Endothelial cell (in vitro differentiated cells): ENCODE measurements around the gene DNAH17. TPM values are rescaled to one million over a fixed set of nuclear protein-coding genes. Genes with fewer than 3 reads are reported as not detected.

Experiments
- DNase-seq: peaks from one replicate; pipeline ENCODE4 v3.0.0; 2021; ENCODE audit warnings: low spot score
- H3K27ac Mint-ChIP-seq: one replicate; pipeline ENCODE4 v1.8.0; 2021; ENCODE audit warnings: mixed read lengths, inconsistent platforms; ENCODE audit not compliant: unreplicated experiment
- H3K27me3 Mint-ChIP-seq: one replicate; pipeline ENCODE4 v1.8.0; 2021; ENCODE audit warnings: mild to moderate bottlenecking, moderate library complexity, mixed read lengths, inconsistent platforms; ENCODE audit not compliant: unreplicated experiment
- H3K36me3 Mint-ChIP-seq: one replicate; pipeline ENCODE4 v1.8.0; 2021; ENCODE audit warnings: mild to moderate bottlenecking, low read depth, mixed read lengths, inconsistent platforms; ENCODE audit not compliant: unreplicated experiment
- H3K4me1 Mint-ChIP-seq: one replicate; pipeline ENCODE4 v1.8.0; 2021; ENCODE audit warnings: mild to moderate bottlenecking, mixed read lengths, inconsistent platforms; ENCODE audit not compliant: unreplicated experiment
- H3K4me3 Mint-ChIP-seq: one replicate; pipeline ENCODE4 v1.8.0; 2021; ENCODE audit warnings: mild to moderate bottlenecking, mixed read lengths, inconsistent platforms; ENCODE audit not compliant: unreplicated experiment
- H3K9me3 Mint-ChIP-seq: one replicate; pipeline ENCODE4 v1.8.0; 2021; ENCODE audit warnings: mixed read lengths, inconsistent platforms; ENCODE audit not compliant: unreplicated experiment
- total RNA-seq: library from RNA; stranded (reverse); fragmentation: NEBNext Ultra II Directional; extraction: Animal tissue kit (Norgen Biotek cat#: 25700); gene quantifications from one replicate; pipeline ENCODE4 v1.2.1, GENCODE V29; 2021; ENCODE audit not compliant: unreplicated experiment
- TF ChIP-seq, protein P1 (sequence below): fragments of 200-600 bp; sonication (generic); IDR thresholded peaks from one replicate; pipeline ENCODE4 v1.5.0; 2021; ENCODE audit warnings: antibody characterized with exemption; ENCODE audit not compliant: unreplicated experiment

Gene DNAH17
- total RNA-seq, 1 donor from 2014 or later: 1.0 TPM

GRCh38 chr17:78493450-78493849 is 83.7 kb downstream of the DNAH17 start:
- peaks cover 9% of the 10 kb centered on the region for H3K4me1 Mint-ChIP-seq
- no peaks in the 10 kb centered on the region for H3K9me3 Mint-ChIP-seq
- H3K27ac Mint-ChIP-seq: peak overlapping the region; percentile 21
- no peak for DNase-seq
- H3K4me3 Mint-ChIP-seq: no peak overlapping the region
- TF ChIP-seq, protein P1, sequence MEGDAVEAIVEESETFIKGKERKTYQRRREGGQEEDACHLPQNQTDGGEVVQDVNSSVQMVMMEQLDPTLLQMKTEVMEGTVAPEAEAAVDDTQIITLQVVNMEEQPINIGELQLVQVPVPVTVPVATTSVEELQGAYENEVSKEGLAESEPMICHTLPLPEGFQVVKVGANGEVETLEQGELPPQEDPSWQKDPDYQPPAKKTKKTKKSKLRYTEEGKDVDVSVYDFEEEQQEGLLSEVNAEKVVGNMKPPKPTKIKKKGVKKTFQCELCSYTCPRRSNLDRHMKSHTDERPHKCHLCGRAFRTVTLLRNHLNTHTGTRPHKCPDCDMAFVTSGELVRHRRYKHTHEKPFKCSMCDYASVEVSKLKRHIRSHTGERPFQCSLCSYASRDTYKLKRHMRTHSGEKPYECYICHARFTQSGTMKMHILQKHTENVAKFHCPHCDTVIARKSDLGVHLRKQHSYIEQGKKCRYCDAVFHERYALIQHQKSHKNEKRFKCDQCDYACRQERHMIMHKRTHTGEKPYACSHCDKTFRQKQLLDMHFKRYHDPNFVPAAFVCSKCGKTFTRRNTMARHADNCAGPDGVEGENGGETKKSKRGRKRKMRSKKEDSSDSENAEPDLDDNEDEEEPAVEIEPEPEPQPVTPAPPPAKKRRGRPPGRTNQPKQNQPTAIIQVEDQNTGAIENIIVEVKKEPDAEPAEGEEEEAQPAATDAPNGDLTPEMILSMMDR: no peak
- peaks cover 8% of the 10 kb centered on the region for H3K27me3 Mint-ChIP-seq
- H3K36me3 Mint-ChIP-seq: no peaks in the 10 kb centered on the region

GRCh38 chr17:78492116-78492799 is 84.9 kb downstream of the DNAH17 start:
- no peaks in the 10 kb centered on the region for H3K36me3 Mint-ChIP-seq
- H3K27me3 Mint-ChIP-seq: peaks cover 8% of the 10 kb centered on the region
- no peak overlapping the region for H3K27ac Mint-ChIP-seq
- H3K9me3 Mint-ChIP-seq: no peaks in the 10 kb centered on the region
- H3K4me3 Mint-ChIP-seq: no peak overlapping the region
- DNase-seq: no peak
- H3K4me1 Mint-ChIP-seq: peaks cover 11% of the 10 kb centered on the region
- TF ChIP-seq, protein P1: no peak

- Mint-ChIP-seq H3K9me3 (no peaks in the 10 kb centered on the region), H3K4me3 (no peak overlapping the region), H3K4me1 (peaks cover 11% of the 10 kb centered on the region), H3K27me3 (peaks cover 11% of the 10 kb centered on the region), H3K27ac (no peak overlapping the region), H3K36me3 (no peaks in the 10 kb centered on the region)
- TF ChIP-seq, protein P1: no peak
- DNase-seq: no peak
These were observed 85.7 kb downstream of the DNAH17 start for GRCh38 chr17:78491236-78492115.

GRCh38 chr17:78490673-78491072 is 86.5 kb downstream of the DNAH17 start:
- no peak overlapping the region for H3K4me3 Mint-ChIP-seq
- peaks cover 10% of the 10 kb centered on the region for H3K27me3 Mint-ChIP-seq
- TF ChIP-seq, protein P1: no peak
- no peaks in the 10 kb centered on the region for H3K36me3 Mint-ChIP-seq
- no peak for DNase-seq
- H3K9me3 Mint-ChIP-seq: no peaks in the 10 kb centered on the region
- peaks cover 11% of the 10 kb centered on the region for H3K4me1 Mint-ChIP-seq
- H3K27ac Mint-ChIP-seq: no peak overlapping the region

GRCh38 chr17:78490156-78490555 is 87.0 kb downstream of the DNAH17 start:
- no peaks in the 10 kb centered on the region for H3K36me3 Mint-ChIP-seq
- peaks cover 10% of the 10 kb centered on the region for H3K27me3 Mint-ChIP-seq
- H3K9me3 Mint-ChIP-seq: no peaks in the 10 kb centered on the region
- H3K4me3 Mint-ChIP-seq: no peak overlapping the region
- H3K4me1 Mint-ChIP-seq: peaks cover 12% of the 10 kb centered on the region
- no peak overlapping the region for H3K27ac Mint-ChIP-seq
- DNase-seq: no peak
- TF ChIP-seq, protein P1: no peak
